GM18868 (cell line): ENCODE measurements around the gene ITPR1.

Experiments
- ATAC-seq: cut with Tn5 transposase; IDR thresholded peaks from one replicate; pipeline ENCODE4 v1.9.1; 2021; ENCODE audit warnings: mild to moderate bottlenecking, moderate library complexity; ENCODE audit not compliant: unreplicated experiment

Gene ITPR1

GRCh38 chr3:4770561-4770960 lies 277.4 kb downstream of the ITPR1 start:
- ATAC-seq = no peak

DNA sequence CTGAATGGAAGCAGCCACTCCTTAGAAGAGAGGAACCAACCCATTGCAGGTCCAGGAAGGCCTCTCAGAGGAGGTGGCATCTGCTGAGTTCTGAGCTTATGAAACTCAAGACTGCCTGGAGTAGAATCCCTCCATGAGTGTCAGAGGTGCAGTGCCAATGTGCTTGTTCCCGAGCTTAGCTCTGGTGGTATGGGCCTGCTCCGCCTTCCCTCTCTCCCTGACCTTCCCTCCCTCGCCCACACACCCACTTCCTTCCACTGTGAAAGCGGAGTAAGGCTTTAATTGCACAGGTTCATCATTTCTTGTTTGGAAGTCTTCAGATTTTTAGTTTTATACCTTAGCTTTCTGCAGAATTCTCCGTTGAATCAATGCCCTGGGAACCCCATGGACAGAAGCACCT lies 278.1 kb downstream of the ITPR1 start:
- no peak for ATAC-seq

DNA sequence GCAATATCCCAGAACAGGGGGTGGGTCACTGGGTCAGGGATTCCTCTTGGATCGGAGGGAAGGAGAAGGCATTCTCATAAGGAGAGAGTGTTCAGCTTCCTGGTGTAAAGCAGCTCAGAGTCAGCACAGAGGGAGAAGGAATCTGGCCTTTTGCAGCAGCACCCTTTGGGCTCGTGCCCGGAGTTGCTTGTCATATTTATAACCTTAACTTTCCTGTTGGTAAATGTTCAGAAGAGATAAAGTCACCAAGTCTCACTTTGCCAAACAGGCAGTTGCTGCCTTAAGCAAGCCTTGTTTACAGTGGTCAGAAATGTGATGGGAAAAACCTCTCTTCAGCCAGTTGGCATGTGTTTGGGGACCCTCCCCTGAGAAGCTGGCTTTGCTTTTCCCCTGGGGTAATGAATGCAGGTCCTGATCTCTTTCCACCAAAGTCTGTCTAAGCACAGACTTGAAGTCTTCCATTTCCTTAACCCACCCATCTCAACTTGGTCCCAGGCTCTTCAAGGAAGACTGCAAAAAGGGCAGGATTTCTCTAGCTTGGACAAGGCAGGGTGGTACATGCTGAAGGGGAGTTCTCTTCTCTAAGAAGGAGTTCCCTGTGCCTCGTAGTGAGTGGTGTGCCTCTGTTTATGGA lies 279.1 kb downstream of the ITPR1 start:
- no peak for ATAC-seq

GRCh38 chr3:4772858-4773257 lies 279.7 kb downstream of the ITPR1 start:
- ATAC-seq = no peak

DNA sequence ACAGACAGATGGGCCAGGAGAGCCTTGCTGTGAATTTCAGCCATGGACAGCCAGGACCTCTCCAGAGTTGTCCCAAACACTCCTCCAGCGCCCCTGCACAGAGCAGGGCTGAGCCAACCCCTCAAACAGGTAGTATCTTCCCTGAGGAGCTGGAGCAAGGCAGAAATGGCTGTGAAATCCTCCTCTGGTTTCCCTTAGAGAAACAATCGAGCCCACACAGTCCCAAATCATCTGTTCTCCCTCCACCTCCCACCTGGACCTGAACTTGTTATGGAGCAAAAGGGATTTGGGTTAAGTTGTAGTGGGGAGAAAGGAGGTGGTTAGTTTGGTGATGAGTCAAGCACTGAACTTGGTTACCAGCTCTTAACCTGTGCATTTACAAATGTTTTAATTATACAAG lies 280.4 kb downstream of the ITPR1 start:
- ATAC-seq = no peak

DNA sequence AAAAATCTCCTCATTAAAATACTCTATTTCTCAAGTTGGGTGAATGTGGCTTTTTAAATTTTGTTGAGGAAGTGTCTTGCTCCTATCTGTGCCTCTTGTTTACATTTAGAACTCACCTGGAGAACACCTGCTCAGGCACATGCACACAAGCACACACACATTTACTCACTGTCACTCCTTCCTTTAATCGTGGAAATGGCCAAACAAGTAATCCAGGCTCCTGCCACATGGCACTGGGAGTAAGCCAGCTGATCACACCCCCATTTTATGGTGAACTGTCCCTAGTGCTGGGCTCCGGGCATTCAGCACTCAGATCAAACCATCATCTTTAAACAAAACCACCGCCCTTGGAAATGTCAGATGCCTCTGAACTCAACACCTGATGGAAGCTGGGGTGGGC lies 281.4 kb downstream of the ITPR1 start:
- ATAC-seq = no peak

GRCh38 chr3:4776399-4776979 lies 283.3 kb downstream of the ITPR1 start:
- peak; percentile 31 for ATAC-seq

GRCh38 chr3:4776980-4777581 lies 283.9 kb downstream of the ITPR1 start:
- ATAC-seq = peak; percentile 89

DNA sequence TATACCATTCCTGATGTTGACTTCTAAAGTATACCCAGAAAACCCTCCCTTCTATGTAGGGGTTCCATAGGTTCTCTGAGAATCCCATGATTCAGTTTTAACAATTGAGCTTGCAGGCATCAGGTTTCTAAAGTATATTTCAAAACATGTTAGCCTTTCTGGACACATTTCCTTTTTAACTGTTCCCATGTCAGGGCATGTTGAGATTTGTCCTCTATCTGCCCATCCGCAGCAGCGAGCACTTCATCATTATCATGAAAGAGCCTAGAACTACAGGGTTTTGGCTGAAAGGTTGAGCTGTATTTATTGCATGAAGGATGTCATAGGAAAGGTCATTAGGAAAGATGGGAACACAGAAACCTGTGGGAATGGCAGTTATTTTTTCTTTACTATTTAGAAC lies 285.0 kb downstream of the ITPR1 start:
- no peak for ATAC-seq

DNA sequence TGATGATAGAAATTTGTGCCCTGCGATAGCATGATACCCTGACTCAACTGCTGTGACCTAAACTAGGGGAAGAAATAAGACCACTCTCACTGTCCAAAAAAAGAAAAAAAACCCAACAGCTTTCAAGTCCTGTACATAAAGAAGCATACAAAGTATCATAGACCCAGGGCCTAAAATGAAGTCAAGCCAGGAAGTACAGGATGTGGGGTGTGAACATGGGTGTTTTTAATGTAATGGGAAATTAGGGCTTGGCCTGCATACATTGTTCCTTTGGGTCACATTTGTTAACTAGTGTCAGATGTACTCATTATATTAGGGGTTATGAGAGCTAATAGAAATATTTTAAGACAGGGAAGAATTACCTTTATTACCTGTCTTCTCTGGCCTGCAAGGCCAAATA lies 285.6 kb downstream of the ITPR1 start:
- ATAC-seq = no peak

- ATAC-seq = no peak
These were observed 287.4 kb downstream of the ITPR1 start for GRCh38 chr3:4780545-4780957.

- ATAC-seq = no peak
These were observed 288.9 kb downstream of the ITPR1 start for GRCh38 chr3:4782095-4782494.

DNA sequence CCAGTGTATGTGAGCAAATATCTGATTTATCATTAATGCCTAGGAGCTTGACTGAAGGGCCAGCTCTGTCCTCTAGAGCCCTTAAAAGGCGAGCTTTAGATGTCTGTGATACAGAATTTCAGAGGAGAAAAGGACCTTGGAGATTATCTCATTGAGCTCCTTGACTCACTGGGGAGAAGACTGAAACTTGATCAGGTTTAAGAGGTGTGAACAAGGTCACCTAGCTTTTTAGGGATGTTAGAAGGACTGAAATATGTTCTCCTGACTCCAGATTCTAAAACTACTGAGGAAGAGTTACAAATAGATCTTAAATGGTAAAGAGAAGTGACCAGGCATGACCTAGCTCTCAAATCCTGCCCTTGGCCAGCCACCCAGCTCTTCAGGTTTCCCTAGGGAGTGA lies 292.4 kb downstream of the ITPR1 start:
- no peak for ATAC-seq

DNA sequence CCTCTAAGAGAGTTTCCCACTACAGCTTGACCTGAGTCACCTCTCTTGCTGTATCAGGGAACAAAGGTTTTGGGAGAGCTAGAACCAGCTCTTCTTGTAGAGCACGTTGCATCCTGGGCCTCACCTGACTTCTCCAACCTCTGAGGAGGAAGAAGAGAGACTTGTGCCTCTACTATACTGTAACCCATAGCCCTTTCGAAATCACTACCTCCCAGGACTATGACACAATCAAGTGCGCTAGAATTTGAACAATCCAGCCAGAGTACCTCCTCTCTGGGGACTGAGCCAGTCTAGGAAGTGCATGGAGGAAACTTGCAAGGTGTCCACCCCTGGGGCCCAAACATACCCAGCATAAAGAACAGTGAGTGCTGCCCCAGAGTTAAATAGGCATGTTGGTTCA lies 293.3 kb downstream of the ITPR1 start:
- no peak for ATAC-seq

DNA sequence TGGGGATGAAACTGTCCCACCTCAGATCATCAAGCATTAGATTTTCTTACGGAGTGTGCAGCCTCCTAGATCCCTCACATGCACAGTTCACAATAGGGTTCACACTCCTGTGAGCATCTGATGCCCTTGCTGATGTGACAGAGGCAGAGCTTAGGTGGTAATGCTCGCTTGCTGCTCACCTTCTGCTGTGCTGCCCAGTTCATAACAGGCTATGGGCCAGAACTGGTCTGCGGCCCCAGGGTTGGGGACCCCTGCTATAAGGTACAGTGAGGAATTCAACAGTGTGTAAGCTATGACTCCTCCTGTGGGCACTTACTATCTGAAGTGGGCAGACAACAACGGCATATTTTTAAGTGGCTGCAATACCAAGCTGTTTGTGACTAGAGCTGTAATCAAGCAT lies 298.2 kb downstream of the ITPR1 start:
- ATAC-seq = no peak

DNA sequence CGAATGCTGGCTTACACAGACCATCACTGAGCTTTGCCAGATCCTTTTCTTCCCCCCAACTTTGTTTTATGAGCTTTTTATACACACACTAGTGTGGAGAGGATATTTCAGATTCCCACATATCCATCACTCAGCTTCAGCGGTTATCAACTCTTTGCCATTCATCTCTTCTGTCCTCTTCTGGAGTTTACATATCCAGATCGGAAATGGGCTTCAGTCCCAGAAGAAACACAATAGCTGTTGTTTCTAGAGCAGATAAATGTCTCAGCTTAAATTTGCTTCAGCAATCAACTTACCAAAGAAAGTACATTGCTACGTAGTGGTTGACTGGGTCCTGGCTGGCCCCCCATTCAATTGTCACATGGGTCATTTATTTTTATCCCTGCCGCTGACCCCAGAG lies 300.2 kb downstream of the ITPR1 start:
- no peak for ATAC-seq

GRCh38 chr3:4794331-4794730 lies 301.2 kb downstream of the ITPR1 start:
- ATAC-seq = no peak

- no peak for ATAC-seq
These were observed 301.6 kb downstream of the ITPR1 start for GRCh38 chr3:4794798-4795197.

DNA sequence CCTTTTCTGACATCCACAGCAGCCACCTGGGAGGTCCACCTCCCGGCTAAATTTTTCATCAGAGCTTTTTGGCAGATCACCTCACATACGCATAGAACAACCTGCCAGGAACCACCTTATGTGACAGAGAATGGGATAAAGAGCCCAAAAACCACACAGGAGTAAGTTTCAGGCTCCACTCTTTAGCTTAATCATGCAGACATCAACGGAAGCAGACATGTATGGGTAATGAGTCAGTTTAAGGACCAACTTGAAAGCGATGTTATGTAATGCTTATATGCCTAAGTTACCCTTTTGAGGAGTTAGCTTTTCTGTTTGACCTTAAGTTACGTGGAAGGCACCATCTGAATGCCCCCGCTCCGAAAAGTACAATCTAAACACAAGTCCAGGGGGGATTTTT lies 302.8 kb downstream of the ITPR1 start:
- no peak for ATAC-seq

GRCh38 chr3:4797201-4797705 lies 304.1 kb downstream of the ITPR1 start:
- no peak for ATAC-seq

DNA sequence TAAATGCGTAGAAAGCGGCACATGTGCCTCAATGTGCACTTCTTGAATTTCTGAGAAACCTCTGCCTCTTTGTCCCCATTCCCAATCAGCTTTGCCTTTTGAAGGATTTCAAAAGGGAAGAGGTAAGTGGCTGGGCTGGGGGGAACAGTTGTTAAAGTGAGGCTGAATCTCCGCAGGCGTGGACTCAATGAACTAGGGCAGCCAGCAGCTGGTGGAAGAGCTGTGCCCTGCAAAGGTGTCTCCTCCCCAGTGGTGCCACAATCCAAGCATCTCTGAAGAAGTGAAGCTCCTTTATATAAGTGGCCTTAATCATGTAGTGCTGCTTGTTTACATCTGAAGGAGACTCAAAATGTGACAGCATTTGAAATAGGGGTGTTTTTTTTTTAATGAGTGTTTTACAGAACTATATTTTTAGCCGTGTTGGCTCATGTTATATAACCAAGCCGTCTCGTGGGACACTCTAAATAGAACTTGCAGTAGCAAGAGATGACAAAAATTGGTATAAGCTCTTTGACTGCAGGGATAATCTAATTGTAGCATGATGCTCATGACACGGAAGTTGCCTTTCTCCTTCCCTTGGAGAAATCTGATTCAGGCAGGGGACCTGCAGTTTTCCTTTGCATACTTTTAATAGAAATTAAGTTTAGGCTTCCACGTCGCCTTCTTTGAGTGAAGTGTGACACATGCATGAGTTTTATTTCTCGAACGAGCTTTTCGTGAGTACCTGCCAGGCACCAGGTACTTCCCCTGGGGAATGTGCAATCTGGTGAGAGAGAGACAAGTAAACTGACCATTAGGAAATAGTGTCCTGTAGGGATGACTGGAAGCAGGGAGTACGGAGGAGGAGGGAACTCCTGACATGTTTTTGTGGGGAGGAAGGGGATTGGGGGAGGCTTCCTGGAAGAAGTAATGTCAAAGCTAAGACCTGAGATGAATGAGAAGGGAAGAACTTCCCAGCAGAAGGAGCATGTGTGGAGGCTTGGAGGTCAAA lies 306.4 kb downstream of the ITPR1 start:
- no peak for ATAC-seq
